Smooth muscle cell (in vitro differentiated cells): ENCODE data around the gene APLP1. TPM values are rescaled to one million over a fixed set of nuclear protein-coding genes. Genes with fewer than 3 reads are reported as not detected.
A peak's percentile ranks its signal among the peaks of the same experiment; 100 is the strongest.

ENCODE experiments used
- DNase-seq: peaks from one replicate; lab custom pipeline; 2025; ENCODE audit not compliant: unreplicated experiment; lab: John Stamatoyannopoulos, UW
- H2AFZ ChIP-seq: fragments of 200-600 bp; sonication (generic); 2 replicates; pipeline ENCODE4 v1.6.0; 2016; ENCODE audit warnings: antibody characterized with exemption, low read depth, mild to moderate bottlenecking
- H3F3A ChIP-seq: fragments of 200-600 bp; sonication (generic); 2 replicates; pipeline ENCODE4 v1.6.0; 2017; ENCODE audit warnings: antibody characterized with exemption, low read depth
- H3K27ac ChIP-seq: fragments of 200-600 bp; sonication (generic); 2 replicates; pipeline ENCODE4 v1.5.1; 2016; ENCODE audit warnings: low read depth, mild to moderate bottlenecking
- H3K27me3 ChIP-seq: fragments of 200-600 bp; sonication (generic); 2 replicates; pipeline ENCODE4 v1.6.1; 2016; ENCODE audit warnings: low read depth, mild to moderate bottlenecking
- H3K36me3 ChIP-seq: fragments of 200-600 bp; sonication (generic); 2 replicates; pipeline ENCODE4 v1.5.1; 2016; ENCODE audit warnings: low read depth
- H3K4me1 ChIP-seq: fragments of 200-600 bp; sonication (generic); 2 replicates; pipeline ENCODE4 v1.5.1; 2016; ENCODE audit warnings: low read depth
- H3K4me2 ChIP-seq: fragments of 200-600 bp; sonication (generic); 2 replicates; pipeline ENCODE4 v1.6.0; 2016; ENCODE audit warnings: mild to moderate bottlenecking
- H3K4me3 ChIP-seq: fragments of 200-600 bp; sonication (generic); 2 replicates; pipeline ENCODE4 v1.5.1; 2016; ENCODE audit warnings: mild to moderate bottlenecking
- H3K79me2 ChIP-seq: fragments of 200-600 bp; sonication (generic); 2 replicates; pipeline ENCODE4 v1.6.0; 2016; ENCODE audit warnings: low read depth, mild to moderate bottlenecking
- H3K9ac ChIP-seq: fragments of 200-600 bp; sonication (generic); 2 replicates; pipeline ENCODE4 v1.6.0; 2016; ENCODE audit warnings: low read depth
- H3K9me3 ChIP-seq: fragments of 200-600 bp; sonication (generic); replicated peaks from 2 replicates; pipeline ENCODE4 v1.5.1; 2016; ENCODE audit warnings: low read depth
- H4K20me1 ChIP-seq: fragments of 200-600 bp; sonication (generic); 2 replicates; pipeline ENCODE4 v1.6.0; 2016; ENCODE audit warnings: low read depth
- WGBS: methylation state at CpG from one replicate; pipeline ENCODE4 v1.1.7; 2016; ENCODE audit warnings: low lambda C conversion rate; 5-methylcytosine and 5-hydroxymethylcytosine counted together
- polyA plus RNA-seq: library from polyadenylated mRNA; unstranded; fragments of >200 nt; fragmentation: Nextera tagmentation; extraction: Ambion mirVana; gene quantifications from 2 replicates; pipeline ENCODE4 v1.2.1, GENCODE V29; 2016
- total RNA-seq: library from RNA; depleted of rRNA; stranded (reverse); fragments of >200 nt; gene quantifications from 2 replicates; pipeline ENCODE4 v1.2.3, GENCODE V29; 2014
- TF ChIP-seq, protein P1 (sequence below): fragments of 200-600 bp; sonication (generic); IDR thresholded peaks from 2 replicates; pipeline ENCODE4 v1.5.1; 2017; ENCODE audit warnings: borderline replicate concordance, mild to moderate bottlenecking, antibody characterized with exemption; ENCODE audit not compliant: insufficient read depth, poor library complexity, severe bottlenecking

APLP1 gene
- total and polyA plus RNA-seq, 2 experiments from 2014 or later, result 81.8 to 114 TPM

DNA sequence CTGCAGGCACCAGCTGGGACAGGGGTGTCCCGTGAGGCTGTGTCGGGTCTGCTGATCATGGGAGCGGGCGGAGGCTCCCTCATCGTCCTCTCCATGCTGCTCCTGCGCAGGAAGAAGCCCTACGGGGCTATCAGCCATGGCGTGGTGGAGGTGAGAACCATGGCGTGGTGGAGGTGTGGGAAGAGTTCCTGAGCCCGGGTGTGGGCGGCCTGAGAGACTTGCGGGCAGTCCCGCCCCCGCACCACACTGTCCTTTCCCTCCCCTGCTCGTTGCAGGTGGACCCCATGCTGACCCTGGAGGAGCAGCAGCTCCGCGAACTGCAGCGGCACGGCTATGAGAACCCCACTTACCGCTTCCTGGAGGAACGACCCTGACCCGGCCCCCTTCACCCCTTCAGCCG, 10.7 kb downstream of the APLP1 start:
- TF ChIP-seq, protein P1, sequence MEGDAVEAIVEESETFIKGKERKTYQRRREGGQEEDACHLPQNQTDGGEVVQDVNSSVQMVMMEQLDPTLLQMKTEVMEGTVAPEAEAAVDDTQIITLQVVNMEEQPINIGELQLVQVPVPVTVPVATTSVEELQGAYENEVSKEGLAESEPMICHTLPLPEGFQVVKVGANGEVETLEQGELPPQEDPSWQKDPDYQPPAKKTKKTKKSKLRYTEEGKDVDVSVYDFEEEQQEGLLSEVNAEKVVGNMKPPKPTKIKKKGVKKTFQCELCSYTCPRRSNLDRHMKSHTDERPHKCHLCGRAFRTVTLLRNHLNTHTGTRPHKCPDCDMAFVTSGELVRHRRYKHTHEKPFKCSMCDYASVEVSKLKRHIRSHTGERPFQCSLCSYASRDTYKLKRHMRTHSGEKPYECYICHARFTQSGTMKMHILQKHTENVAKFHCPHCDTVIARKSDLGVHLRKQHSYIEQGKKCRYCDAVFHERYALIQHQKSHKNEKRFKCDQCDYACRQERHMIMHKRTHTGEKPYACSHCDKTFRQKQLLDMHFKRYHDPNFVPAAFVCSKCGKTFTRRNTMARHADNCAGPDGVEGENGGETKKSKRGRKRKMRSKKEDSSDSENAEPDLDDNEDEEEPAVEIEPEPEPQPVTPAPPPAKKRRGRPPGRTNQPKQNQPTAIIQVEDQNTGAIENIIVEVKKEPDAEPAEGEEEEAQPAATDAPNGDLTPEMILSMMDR, result no peak
- Histone ChIP-seq H3K4me1 (no peaks in the 10 kb centered on the region), H3K36me3 (no peaks in the 10 kb centered on the region), H3K27me3 (no peaks in the 10 kb centered on the region), H4K20me1 (no peaks in the 10 kb centered on the region), H3F3A (no peaks in the 10 kb centered on the region), H3K9me3 (no peaks in the 10 kb centered on the region), H3K4me2 (no peak overlapping the region), H3K4me3 (no peak overlapping the region), H3K27ac (no peak overlapping the region), H2AFZ (no peak overlapping the region), H3K79me2 (no peaks in the 10 kb centered on the region), H3K9ac (no peak overlapping the region)
- DNase-seq, result no peak
- 82% methylated on average over 22 of the region's 23 CpGs for WGBS

DNA sequence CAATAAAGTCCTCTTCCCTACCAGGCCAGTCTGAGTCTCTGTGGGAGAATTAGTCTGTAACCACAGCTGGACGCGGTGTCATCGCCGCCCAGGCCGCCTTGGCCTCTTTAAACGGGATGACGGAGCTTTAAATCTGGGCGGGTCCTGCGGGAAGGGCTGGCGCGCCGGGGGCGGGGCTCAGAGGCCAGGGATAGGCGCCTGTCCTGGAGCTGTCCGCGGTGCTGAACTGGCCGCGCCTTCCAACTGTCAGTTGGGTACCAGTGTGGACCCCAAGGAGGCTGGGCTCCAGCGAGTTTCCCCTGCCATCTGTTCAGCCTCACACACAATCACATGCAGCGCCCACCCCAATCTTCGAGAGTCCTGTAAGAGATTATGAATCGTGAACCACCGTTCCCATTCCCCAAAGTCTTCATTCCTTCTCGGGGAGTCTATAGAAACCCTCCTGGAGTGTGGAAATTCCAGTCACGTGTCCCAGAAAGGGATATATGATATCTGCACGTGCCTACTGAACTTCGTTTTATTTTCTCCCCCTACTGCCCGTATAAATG, 11.5 kb downstream of the APLP1 start:
- H3K27me3 ChIP-seq, result no peaks in the 10 kb centered on the region
- H2AFZ ChIP-seq, result no peak overlapping the region
- no peak overlapping the region for H3K9ac ChIP-seq
- no peaks in the 10 kb centered on the region for H3F3A ChIP-seq
- H3K4me3 ChIP-seq, result no peak overlapping the region
- peak; percentile 85 for DNase-seq
- H3K27ac ChIP-seq, result no peak overlapping the region
- no peaks in the 10 kb centered on the region for H3K9me3 ChIP-seq
- TF ChIP-seq, protein P1, result no peak
- H3K36me3 ChIP-seq, result no peaks in the 10 kb centered on the region
- no peak overlapping the region for H3K4me2 ChIP-seq
- no peaks in the 10 kb centered on the region for H4K20me1 ChIP-seq
- no peaks in the 10 kb centered on the region for H3K79me2 ChIP-seq
- 5% methylated on average over 28 of the region's 28 CpGs for WGBS
- H3K4me1 ChIP-seq, result no peaks in the 10 kb centered on the region

DNA sequence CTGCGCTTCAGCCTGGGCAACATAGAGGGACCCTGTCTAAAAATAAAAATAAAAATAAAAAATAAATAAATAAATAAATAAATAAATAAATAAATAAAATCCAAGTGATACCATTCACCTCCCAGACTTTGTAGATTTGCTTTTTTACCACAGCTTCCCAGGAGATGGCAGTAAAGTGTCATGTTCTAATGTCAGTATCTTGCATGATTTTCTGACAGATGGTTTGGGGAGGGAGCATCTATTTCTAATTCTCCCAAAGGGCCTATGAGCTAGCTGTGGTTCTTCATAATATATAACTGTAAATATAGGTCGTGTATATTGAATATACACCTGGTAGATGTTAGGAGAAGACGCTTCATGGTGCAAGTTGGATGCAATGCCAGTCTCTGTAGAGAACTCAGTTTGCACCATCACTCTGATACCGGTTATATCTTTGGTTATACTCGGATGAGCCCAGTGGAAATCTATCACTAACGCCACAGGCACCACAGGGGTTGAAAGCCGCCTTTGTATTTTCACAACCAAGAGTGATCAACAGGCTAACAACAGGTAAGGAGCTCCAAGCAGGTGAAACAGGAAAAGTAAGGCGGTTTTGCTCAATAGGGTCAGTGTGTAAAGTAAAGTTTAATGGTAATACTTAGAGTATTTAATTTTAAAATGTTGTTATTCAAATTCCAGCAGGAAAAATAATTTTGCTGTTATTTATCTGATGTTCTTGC, 13.9 kb downstream of the APLP1 start:
- Histone ChIP-seq H3K9me3 (no peaks in the 10 kb centered on the region), H3K36me3 (no peaks in the 10 kb centered on the region), H4K20me1 (no peaks in the 10 kb centered on the region), H3K27me3 (no peaks in the 10 kb centered on the region), H3K27ac (no peak overlapping the region), H3K79me2 (no peaks in the 10 kb centered on the region), H2AFZ (no peak overlapping the region), H3K4me2 (no peak overlapping the region), H3K4me3 (no peak overlapping the region), H3K9ac (no peak overlapping the region), H3K4me1 (no peaks in the 10 kb centered on the region), H3F3A (no peaks in the 10 kb centered on the region)
- WGBS, result 33% methylated on average over 8 of the region's 8 CpGs
- no peak for DNase-seq
- TF ChIP-seq, protein P1, result peak; percentile 58

DNA sequence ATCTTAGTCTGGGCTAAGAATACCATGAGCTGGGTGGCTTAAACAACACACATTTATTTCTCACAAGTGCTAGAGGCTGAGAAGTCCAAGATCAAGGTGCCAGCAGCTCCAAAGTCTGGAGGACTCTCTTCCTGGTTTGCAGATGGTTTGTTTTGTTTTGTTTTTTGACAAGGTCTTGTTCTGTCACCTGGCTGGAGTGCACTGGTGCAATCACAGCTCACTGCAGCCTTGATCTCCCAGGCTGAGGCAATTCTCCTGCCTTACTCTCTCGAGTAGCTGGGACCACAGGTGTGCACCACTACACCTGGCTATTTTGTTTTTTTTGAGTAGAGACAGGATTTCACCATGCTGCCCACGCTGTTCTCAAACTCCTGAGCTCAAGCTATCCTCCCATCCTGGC, 15.5 kb downstream of the APLP1 start:
- Histone ChIP-seq H3K4me2 (no peak overlapping the region), H3F3A (no peaks in the 10 kb centered on the region), H3K79me2 (no peaks in the 10 kb centered on the region), H3K9me3 (no peaks in the 10 kb centered on the region), H2AFZ (no peak overlapping the region), H3K9ac (no peak overlapping the region), H3K36me3 (no peaks in the 10 kb centered on the region), H3K27ac (no peak overlapping the region), H3K27me3 (no peaks in the 10 kb centered on the region), H4K20me1 (no peaks in the 10 kb centered on the region), H3K4me1 (no peaks in the 10 kb centered on the region), H3K4me3 (no peak overlapping the region)
- TF ChIP-seq, protein P1, result no peak
- DNase-seq, result no peak
- 78% methylated on average over 2 of the region's 2 CpGs for WGBS
